Panc1 (cell line): ENCODE results near the gene MYH1.

Source experiments
- POLR2AphosphoS5 ChIP-seq: IDR thresholded peaks from 2 replicates; pipeline ENCODE4 v1.6.1; 2012; ENCODE audit warnings: mild to moderate bottlenecking, low read depth, low read length, moderate library complexity
- TF ChIP-seq, protein P1 (sequence below): fragments of 450-650 bp; IDR thresholded peaks from 2 replicates; pipeline ENCODE4 v1.5.1; 2017; ENCODE audit warnings: mild to moderate bottlenecking
- TF ChIP-seq, protein P2 (sequence below), 2 experiments: IDR thresholded peaks; 2 replicates each; pipeline ENCODE4 v1.6.1; 2011 to 2012; ENCODE audit warnings: low read depth in 2 of 2, control low read depth in 1 of 2, low read length in 1 of 2, mild to moderate bottlenecking in 1 of 2, moderate library complexity in 1 of 2; ENCODE audit not compliant: insufficient read depth in 1 of 2

DNA sequence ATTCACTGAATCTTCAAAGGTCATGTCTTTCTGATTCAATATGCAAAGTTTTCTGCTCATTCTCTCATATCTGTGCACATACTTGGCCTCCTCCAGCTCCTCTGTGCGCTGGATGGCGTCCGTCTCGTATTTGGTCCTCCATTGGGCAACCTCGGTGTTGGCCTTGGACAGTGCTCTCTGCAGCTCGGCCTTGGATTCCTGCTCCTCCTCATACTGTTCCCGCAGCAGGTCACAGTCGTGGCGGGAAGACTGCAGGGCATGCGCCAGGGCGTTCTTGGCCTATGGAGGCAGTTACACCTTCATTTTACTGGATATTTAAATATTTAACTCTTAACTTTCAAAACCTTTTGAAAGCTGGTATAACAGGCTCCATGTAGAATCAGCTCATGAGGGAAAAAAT, 8.2 kb upstream of the MYH1 start:
- TF ChIP-seq, protein P1, sequence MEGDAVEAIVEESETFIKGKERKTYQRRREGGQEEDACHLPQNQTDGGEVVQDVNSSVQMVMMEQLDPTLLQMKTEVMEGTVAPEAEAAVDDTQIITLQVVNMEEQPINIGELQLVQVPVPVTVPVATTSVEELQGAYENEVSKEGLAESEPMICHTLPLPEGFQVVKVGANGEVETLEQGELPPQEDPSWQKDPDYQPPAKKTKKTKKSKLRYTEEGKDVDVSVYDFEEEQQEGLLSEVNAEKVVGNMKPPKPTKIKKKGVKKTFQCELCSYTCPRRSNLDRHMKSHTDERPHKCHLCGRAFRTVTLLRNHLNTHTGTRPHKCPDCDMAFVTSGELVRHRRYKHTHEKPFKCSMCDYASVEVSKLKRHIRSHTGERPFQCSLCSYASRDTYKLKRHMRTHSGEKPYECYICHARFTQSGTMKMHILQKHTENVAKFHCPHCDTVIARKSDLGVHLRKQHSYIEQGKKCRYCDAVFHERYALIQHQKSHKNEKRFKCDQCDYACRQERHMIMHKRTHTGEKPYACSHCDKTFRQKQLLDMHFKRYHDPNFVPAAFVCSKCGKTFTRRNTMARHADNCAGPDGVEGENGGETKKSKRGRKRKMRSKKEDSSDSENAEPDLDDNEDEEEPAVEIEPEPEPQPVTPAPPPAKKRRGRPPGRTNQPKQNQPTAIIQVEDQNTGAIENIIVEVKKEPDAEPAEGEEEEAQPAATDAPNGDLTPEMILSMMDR: no peak
- TF ChIP-seq, protein P2, sequence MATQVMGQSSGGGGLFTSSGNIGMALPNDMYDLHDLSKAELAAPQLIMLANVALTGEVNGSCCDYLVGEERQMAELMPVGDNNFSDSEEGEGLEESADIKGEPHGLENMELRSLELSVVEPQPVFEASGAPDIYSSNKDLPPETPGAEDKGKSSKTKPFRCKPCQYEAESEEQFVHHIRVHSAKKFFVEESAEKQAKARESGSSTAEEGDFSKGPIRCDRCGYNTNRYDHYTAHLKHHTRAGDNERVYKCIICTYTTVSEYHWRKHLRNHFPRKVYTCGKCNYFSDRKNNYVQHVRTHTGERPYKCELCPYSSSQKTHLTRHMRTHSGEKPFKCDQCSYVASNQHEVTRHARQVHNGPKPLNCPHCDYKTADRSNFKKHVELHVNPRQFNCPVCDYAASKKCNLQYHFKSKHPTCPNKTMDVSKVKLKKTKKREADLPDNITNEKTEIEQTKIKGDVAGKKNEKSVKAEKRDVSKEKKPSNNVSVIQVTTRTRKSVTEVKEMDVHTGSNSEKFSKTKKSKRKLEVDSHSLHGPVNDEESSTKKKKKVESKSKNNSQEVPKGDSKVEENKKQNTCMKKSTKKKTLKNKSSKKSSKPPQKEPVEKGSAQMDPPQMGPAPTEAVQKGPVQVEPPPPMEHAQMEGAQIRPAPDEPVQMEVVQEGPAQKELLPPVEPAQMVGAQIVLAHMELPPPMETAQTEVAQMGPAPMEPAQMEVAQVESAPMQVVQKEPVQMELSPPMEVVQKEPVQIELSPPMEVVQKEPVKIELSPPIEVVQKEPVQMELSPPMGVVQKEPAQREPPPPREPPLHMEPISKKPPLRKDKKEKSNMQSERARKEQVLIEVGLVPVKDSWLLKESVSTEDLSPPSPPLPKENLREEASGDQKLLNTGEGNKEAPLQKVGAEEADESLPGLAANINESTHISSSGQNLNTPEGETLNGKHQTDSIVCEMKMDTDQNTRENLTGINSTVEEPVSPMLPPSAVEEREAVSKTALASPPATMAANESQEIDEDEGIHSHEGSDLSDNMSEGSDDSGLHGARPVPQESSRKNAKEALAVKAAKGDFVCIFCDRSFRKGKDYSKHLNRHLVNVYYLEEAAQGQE (IDR thresholded peaks at IDR 0.05; ENCODE audit: insufficient read depth in 1 of 2, low read depth in 2 of 2, low read length in 1 of 2): no peak
- TF ChIP-seq POLR2AphosphoS5: no peak
